Caco-2 (cell line): ENCODE data around the gene ABCC4. TPM values are rescaled to one million over a fixed set of nuclear protein-coding genes. Genes with fewer than 3 reads are reported as not detected.

ENCODE experiments used
- BruUV-seq: library from RNA; stranded (reverse); fragments of 400-500 nt; replicated peaks from 2 replicates; lab custom pipeline; 2021; lab: Mats Ljungman, UMichigan
- CTCF ChIA-PET: fragments of 300-600 bp; sonication (Branson Sonifier 250); formaldehyde crosslinking; loops from one replicate; lab custom pipeline; 2022; ENCODE audit warnings: antibody characterized with exemption; lab: Charles Lee
- POLR2A ChIA-PET: fragments of 300-600 bp; sonication (Branson Sonifier 250); formaldehyde crosslinking; loops from one replicate; lab custom pipeline; 2022; ENCODE audit warnings: antibody characterized with exemption; lab: Charles Lee
- DNase-seq, 2 experiments: peaks; one replicate each; pipeline versions ENCODE4 v3.0.0 to v3.0.0-alpha.2; 2020 to 2022
- H3K27me3 ChIP-seq: replicated peaks from 2 replicates; pipeline ENCODE4 v1.6.0; 2011; ENCODE audit warnings: low read length; ENCODE audit not compliant: control insufficient read depth, insufficient read depth
- H3K36me3 ChIP-seq: 2 replicates; pipeline ENCODE4 v1.5.1; 2011; ENCODE audit warnings: low read length; ENCODE audit not compliant: control insufficient read depth, insufficient read depth
- H3K4me1 ChIP-seq: fragments of 250-450 bp; sonication (Bioruptor Pico); 2 replicates; pipeline ENCODE4 v1.5.1; 2020; ENCODE audit warnings: mild to moderate bottlenecking
- H3K4me3 ChIP-seq: 2 replicates; pipeline ENCODE4 v1.5.1; 2011; ENCODE audit warnings: low read depth, mild to moderate bottlenecking, control low read depth, low read length
- H3K9me3 ChIP-seq: fragments of 250-450 bp; sonication (Bioruptor Pico); 2 replicates; pipeline ENCODE4 v1.5.1; 2020; ENCODE audit warnings: mild to moderate bottlenecking, moderate library complexity
- H3K27ac Mint-ChIP-seq: one replicate; pipeline ENCODE4 v1.8.0; 2022; ENCODE audit warnings: mixed read lengths; ENCODE audit not compliant: unreplicated experiment
- H3K27me3 Mint-ChIP-seq: one replicate; pipeline ENCODE4 v1.8.0; 2022; ENCODE audit warnings: mixed read lengths; ENCODE audit not compliant: insufficient read depth, unreplicated experiment
- H3K36me3 Mint-ChIP-seq: one replicate; pipeline ENCODE4 v1.8.0; 2022; ENCODE audit warnings: mild to moderate bottlenecking, mixed read lengths; ENCODE audit not compliant: insufficient read depth, unreplicated experiment
- H3K4me1 Mint-ChIP-seq: one replicate; pipeline ENCODE4 v1.8.0; 2022; ENCODE audit warnings: low read depth, mixed read lengths; ENCODE audit not compliant: unreplicated experiment
- H3K4me3 Mint-ChIP-seq: one replicate; pipeline ENCODE4 v1.8.0; 2022; ENCODE audit warnings: mild to moderate bottlenecking, moderate library complexity, mixed read lengths; ENCODE audit not compliant: unreplicated experiment
- H3K9me3 Mint-ChIP-seq: one replicate; pipeline ENCODE4 v1.8.0; 2022; ENCODE audit warnings: mixed read lengths; ENCODE audit not compliant: unreplicated experiment
- intact Hi-C: fragments of 100-400 bp; cut with micrococcal nuclease; formaldehyde crosslinking; loops from one replicate; pipeline ENCODE4 v1.10.0; 2022; ENCODE audit not compliant: unreplicated experiment
- total RNA-seq: library from RNA; stranded (reverse); gene quantifications from 2 replicates; pipeline ENCODE4 v1.2.3, GENCODE V29; 2022
- TF ChIP-seq, protein P1 (sequence below), 2 experiments: fragments of 200-600 bp in 1 of 2; IDR thresholded peaks; 1 replicate in 1 of 2; 2 replicates in 1 of 2; pipeline versions ENCODE4 v1.5.1 to v1.8.0; 2011 to 2022; ENCODE audit warnings: antibody characterized with exemption in 1 of 2, control low read depth in 1 of 2, inconsistent platforms in 1 of 2, low read depth in 1 of 2, low read length in 1 of 2, mild to moderate bottlenecking in 1 of 2, moderate library complexity in 1 of 2; ENCODE audit not compliant: insufficient read depth in 1 of 2, severe bottlenecking in 1 of 2, unreplicated experiment in 1 of 2

The ABCC4 gene
- total RNA-seq, 1 experiment from 2014 or later = 51.9 TPM

DNA sequence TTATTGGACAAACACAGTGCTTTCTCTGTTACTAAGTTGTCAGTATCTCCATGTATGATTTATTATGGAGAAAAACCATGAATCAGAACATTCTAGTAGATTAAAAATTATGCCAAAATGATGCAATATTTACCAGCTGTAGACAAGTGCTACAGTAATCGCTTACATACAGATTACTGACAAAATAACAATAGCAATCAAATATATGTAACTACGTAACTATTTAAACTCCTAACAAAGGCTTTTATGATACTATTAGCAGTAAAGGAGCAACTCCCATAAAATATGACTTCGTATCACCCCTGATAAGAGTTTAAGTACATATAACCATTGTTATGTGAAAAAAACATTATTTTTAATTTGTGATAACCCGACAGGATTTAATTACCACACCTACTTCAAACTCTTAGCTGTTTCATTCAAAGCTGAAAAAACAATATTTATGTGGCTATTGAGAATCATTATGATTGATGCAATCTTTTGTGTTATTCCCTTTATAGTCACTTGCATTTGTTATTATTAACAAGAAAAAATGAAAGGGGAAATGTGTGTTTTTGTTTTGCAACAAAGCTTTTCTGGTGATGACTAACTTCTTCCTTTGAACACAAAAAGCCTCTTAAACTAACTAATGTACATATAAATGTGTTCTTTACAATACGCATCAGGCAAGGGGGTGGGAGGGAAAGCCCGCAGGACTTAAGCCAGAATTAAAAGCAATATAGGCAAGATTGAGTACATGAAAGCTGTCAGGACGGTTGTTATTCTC lies 147.4 kb downstream of the ABCC4 start:
- peaks cover 8% of the 10 kb centered on the region for H3K9me3 Mint-ChIP-seq
- POLR2A ChIA-PET = no interaction called here
- H3K27ac Mint-ChIP-seq = no peak overlapping the region
- peaks cover under 1% of the 10 kb centered on the region for H3K4me1 Mint-ChIP-seq
- CTCF ChIA-PET = interaction anchor here (0.6 kb wide), 1 partner anchor 209 kb away, joined by 3 read pairs; no protein-coding TSS in a partner anchor
- intact Hi-C loops = loop anchor here (5.0 kb wide), 1 partner anchor 152 kb away; no protein-coding TSS in a partner anchor
- H3K36me3 Mint-ChIP-seq = peaks cover under 1% of the 10 kb centered on the region
- H3K27me3 ChIP-seq = no peaks in the 10 kb centered on the region
- no peaks in the 10 kb centered on the region for H3K9me3 ChIP-seq
- no peak overlapping the region for H3K4me3 Mint-ChIP-seq
- H3K4me3 ChIP-seq = no peak overlapping the region
- no TSS peak for BruUV-seq
- H3K27me3 Mint-ChIP-seq = no peaks in the 10 kb centered on the region
- TF ChIP-seq, protein P1, sequence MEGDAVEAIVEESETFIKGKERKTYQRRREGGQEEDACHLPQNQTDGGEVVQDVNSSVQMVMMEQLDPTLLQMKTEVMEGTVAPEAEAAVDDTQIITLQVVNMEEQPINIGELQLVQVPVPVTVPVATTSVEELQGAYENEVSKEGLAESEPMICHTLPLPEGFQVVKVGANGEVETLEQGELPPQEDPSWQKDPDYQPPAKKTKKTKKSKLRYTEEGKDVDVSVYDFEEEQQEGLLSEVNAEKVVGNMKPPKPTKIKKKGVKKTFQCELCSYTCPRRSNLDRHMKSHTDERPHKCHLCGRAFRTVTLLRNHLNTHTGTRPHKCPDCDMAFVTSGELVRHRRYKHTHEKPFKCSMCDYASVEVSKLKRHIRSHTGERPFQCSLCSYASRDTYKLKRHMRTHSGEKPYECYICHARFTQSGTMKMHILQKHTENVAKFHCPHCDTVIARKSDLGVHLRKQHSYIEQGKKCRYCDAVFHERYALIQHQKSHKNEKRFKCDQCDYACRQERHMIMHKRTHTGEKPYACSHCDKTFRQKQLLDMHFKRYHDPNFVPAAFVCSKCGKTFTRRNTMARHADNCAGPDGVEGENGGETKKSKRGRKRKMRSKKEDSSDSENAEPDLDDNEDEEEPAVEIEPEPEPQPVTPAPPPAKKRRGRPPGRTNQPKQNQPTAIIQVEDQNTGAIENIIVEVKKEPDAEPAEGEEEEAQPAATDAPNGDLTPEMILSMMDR (IDR thresholded peaks at IDR 0.05; ENCODE audit: insufficient read depth in 1 of 2, low read depth in 1 of 2, low read length in 1 of 2, severe bottlenecking in 1 of 2, unreplicated experiment in 1 of 2) = no peak
- no peaks in the 10 kb centered on the region; the same call in 1 of the 2 replicates for H3K36me3 ChIP-seq
- 0 out of 2 replicates have a peak, but pooled peaks cover 4% of the 10 kb centered on the region for H3K4me1 ChIP-seq
- no peak for DNase-seq

- Mint-ChIP-seq H3K27ac (no peak overlapping the region), H3K27me3 (no peaks in the 10 kb centered on the region), H3K9me3 (peaks cover 8% of the 10 kb centered on the region), H3K36me3 (peaks cover 10% of the 10 kb centered on the region), H3K4me1 (peaks cover 7% of the 10 kb centered on the region), H3K4me3 (no peak overlapping the region)
- TF ChIP-seq, protein P1 (IDR thresholded peaks at IDR 0.05; ENCODE audit: insufficient read depth in 1 of 2, low read depth in 1 of 2, low read length in 1 of 2, severe bottlenecking in 1 of 2, unreplicated experiment in 1 of 2) = no peak
- H3K27me3 ChIP-seq = no peaks in the 10 kb centered on the region
- DNase-seq = no peak
- intact Hi-C loops = loop anchor here (2.0 to 5.0 kb wide), 2 partner anchors 65 to 150 kb away; no protein-coding TSS in a partner anchor
- BruUV-seq = no TSS peak
- no peaks in the 10 kb centered on the region; the same call in 1 of the 2 replicates for H3K36me3 ChIP-seq
- no peaks in the 10 kb centered on the region for H3K9me3 ChIP-seq
- no peak overlapping the region for H3K4me3 ChIP-seq
- ChIA-PET CTCF (interaction anchor here (1.2 kb wide), 1 partner anchor 252 kb away, joined by 4 read pairs; no protein-coding TSS in a partner anchor), POLR2A (no interaction called here)
- H3K4me1 ChIP-seq = 0 out of 2 replicates have a peak, but pooled peaks cover 4% of the 10 kb centered on the region
Measured at GRCh38 chr13:95151942-95152587, 149.2 kb downstream of the ABCC4 start.

DNA sequence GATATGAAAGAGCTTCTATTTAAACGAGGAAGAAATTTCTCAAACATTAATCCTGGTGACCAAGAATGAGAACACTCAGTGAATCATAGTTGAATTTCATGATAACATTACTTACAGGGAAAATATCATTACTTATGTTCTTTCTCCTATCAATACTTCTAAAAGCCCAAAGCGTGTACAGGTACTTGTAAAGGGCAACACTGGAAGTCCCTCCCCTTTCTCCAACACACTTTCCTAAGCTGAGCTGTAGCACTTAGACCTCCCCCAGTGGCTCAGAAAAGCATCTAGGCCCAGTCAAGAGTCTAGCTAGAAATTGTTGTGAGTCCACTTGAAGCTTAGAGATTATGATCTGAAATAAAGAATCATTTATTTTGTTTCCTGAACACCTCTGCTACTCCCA lies 150.7 kb downstream of the ABCC4 start:
- Histone ChIP-seq H3K4me1 (0 out of 2 replicates have a peak, but pooled peaks cover 4% of the 10 kb centered on the region), H3K9me3 (no peaks in the 10 kb centered on the region), H3K4me3 (no peak overlapping the region), H3K27me3 (no peaks in the 10 kb centered on the region), H3K36me3 (no peaks in the 10 kb centered on the region; the same call in 1 of the 2 replicates)
- no TSS peak for BruUV-seq
- Mint-ChIP-seq H3K9me3 (peaks cover 8% of the 10 kb centered on the region), H3K27me3 (no peaks in the 10 kb centered on the region), H3K27ac (no peak overlapping the region), H3K4me3 (no peak overlapping the region), H3K4me1 (peaks cover 7% of the 10 kb centered on the region), H3K36me3 (peaks cover 18% of the 10 kb centered on the region)
- intact Hi-C loops = loop anchor here (2.0 to 5.0 kb wide), 2 partner anchors 64 to 148 kb away; no protein-coding TSS in a partner anchor
- TF ChIP-seq, protein P1 (IDR thresholded peaks at IDR 0.05; ENCODE audit: insufficient read depth in 1 of 2, low read depth in 1 of 2, low read length in 1 of 2, severe bottlenecking in 1 of 2, unreplicated experiment in 1 of 2) = no peak
- POLR2A ChIA-PET = interaction anchor here (0.8 kb wide), 1 partner anchor 63 kb away, joined by 3 read pairs; no protein-coding TSS in a partner anchor
- no peak for DNase-seq
- CTCF ChIA-PET = no interaction called here
